Neural cell (in vitro differentiated cells): ENCODE measurements around the gene FLRT2. TPM values are rescaled to one million over a fixed set of nuclear protein-coding genes. Genes with fewer than 3 reads are reported as not detected.

ENCODE experiments used
- H2AFZ ChIP-seq: fragments of 200-600, 300-800 bp; sonication (generic), shearing (Covaris generic); 2 replicates; pipeline ENCODE4 v1.6.0; 2014; ENCODE audit warnings: low read depth, mild to moderate bottlenecking, antibody characterized with exemption, low read length, moderate library complexity
- H3F3A ChIP-seq: fragments of 200-600 bp; shearing (Covaris generic); 2 replicates; pipeline ENCODE4 v1.6.1; 2016; ENCODE audit warnings: mild to moderate bottlenecking, moderate library complexity, mixed read lengths, antibody characterized with exemption, low read length; ENCODE audit not compliant: insufficient read depth, poor library complexity, severe bottlenecking
- H3K27ac ChIP-seq: fragments of 200-600, 300-800 bp; sonication (generic), shearing (Covaris generic); 2 replicates; pipeline ENCODE4 v1.5.1; 2014; ENCODE audit warnings: mild to moderate bottlenecking, low read length, moderate library complexity
- H3K27me3 ChIP-seq: fragments of 300-800, 200-600 bp; sonication (generic), shearing (Covaris generic); 2 replicates; pipeline ENCODE4 v1.6.0; 2014; ENCODE audit warnings: mild to moderate bottlenecking, low read depth, low read length, moderate library complexity; ENCODE audit not compliant: insufficient read depth
- H3K36me3 ChIP-seq: fragments of 300-800, 200-600 bp; sonication (generic), shearing (Covaris generic); 2 replicates; pipeline ENCODE4 v1.5.1; 2014; ENCODE audit warnings: mild to moderate bottlenecking, antibody characterized with exemption, low read length, moderate library complexity; ENCODE audit not compliant: insufficient read depth
- H3K4me2 ChIP-seq: fragments of 300-800, 200-600 bp; sonication (generic), shearing (Covaris generic); 2 replicates; pipeline ENCODE4 v1.6.0; 2014; ENCODE audit warnings: mild to moderate bottlenecking, low read length
- H3K4me3 ChIP-seq: fragments of 300-800, 200-600 bp; sonication (generic), shearing (Covaris generic); 2 replicates; pipeline ENCODE4 v1.5.1; 2014; ENCODE audit warnings: mild to moderate bottlenecking, low read length, moderate library complexity
- H3K79me2 ChIP-seq: fragments of 200-600 bp; shearing (Covaris generic); replicated peaks from 2 replicates; pipeline ENCODE4 v1.6.0; 2014; ENCODE audit warnings: mild to moderate bottlenecking, low read length, moderate library complexity; ENCODE audit not compliant: insufficient read depth
- H3K9ac ChIP-seq: fragments of 300-800, 200-600 bp; sonication (generic), shearing (Covaris generic); 2 replicates; pipeline ENCODE4 v1.6.1; 2016; ENCODE audit warnings: mild to moderate bottlenecking, low read length, mixed read lengths
- H3K9me2 ChIP-seq: fragments of 200-600 bp; shearing (Covaris generic); 2 replicates; pipeline ENCODE4 v1.6.1; 2016; ENCODE audit warnings: mild to moderate bottlenecking, low read length, mixed read lengths; ENCODE audit not compliant: insufficient read depth
- H3K9me3 ChIP-seq: fragments of 200-600, 300-800 bp; sonication (generic), shearing (Covaris generic); 2 replicates; pipeline ENCODE4 v1.6.1; 2016; ENCODE audit warnings: mild to moderate bottlenecking, mixed run types, low read length, moderate library complexity, mixed read lengths
- H4K20me1 ChIP-seq: fragments of 200-600 bp; shearing (Covaris generic); 2 replicates; pipeline ENCODE4 v1.6.1; 2016; ENCODE audit warnings: mild to moderate bottlenecking, mixed run types; ENCODE audit not compliant: insufficient read depth
- EP300 ChIP-seq: fragments of 450-650 bp; conservative IDR thresholded peaks from 2 replicates; pipeline ENCODE4 v1.6.1; 2014; ENCODE audit warnings: antibody characterized with exemption, mild to moderate bottlenecking, moderate library complexity; ENCODE audit not compliant: poor library complexity, severe bottlenecking
- EZH2 ChIP-seq: fragments of 200-600, 300-800 bp; shearing (Covaris generic), sonication (generic); IDR thresholded peaks from 2 replicates; pipeline ENCODE4 v1.6.1; 2014; ENCODE audit warnings: antibody characterized with exemption, low read length, borderline replicate concordance, mild to moderate bottlenecking; ENCODE audit not compliant: insufficient read depth, poor library complexity, severe bottlenecking
- MXI1 ChIP-seq: fragments of 450-650 bp; conservative IDR thresholded peaks from 2 replicates; pipeline ENCODE4 v1.6.1; 2014; ENCODE audit warnings: antibody characterized with exemption, mild to moderate bottlenecking; ENCODE audit not compliant: poor library complexity, severe bottlenecking
- POLR2AphosphoS5 ChIP-seq: IDR thresholded peaks from 2 replicates; pipeline ENCODE4 v1.6.1; 2012
- RAD21 ChIP-seq: fragments of 450-650 bp; conservative IDR thresholded peaks from 2 replicates; pipeline ENCODE4 v1.6.1; 2014; ENCODE audit warnings: antibody characterized with exemption, mild to moderate bottlenecking, moderate library complexity
- SMC3 ChIP-seq: fragments of 450-650 bp; conservative IDR thresholded peaks from 2 replicates; pipeline ENCODE4 v1.6.1; 2014; ENCODE audit warnings: antibody characterized with exemption, mild to moderate bottlenecking, moderate library complexity; ENCODE audit not compliant: poor library complexity
- TAF1 ChIP-seq: IDR thresholded peaks from 2 replicates; pipeline ENCODE4 v1.6.1; 2012; ENCODE audit warnings: low read depth
- polyA plus RNA-seq: library from polyadenylated mRNA; depleted of rRNA; stranded (reverse); fragments of >200 nt; gene quantifications from 2 replicates; pipeline ENCODE4 v1.2.3, GENCODE V29; 2014
- TF ChIP-seq, protein P1 (sequence below): IDR thresholded peaks from 2 replicates; pipeline ENCODE4 v1.6.1; 2012; ENCODE audit warnings: borderline replicate concordance
- TF ChIP-seq, protein P2 (sequence below): fragments of 450-650 bp; IDR thresholded peaks from 2 replicates; pipeline ENCODE4 v1.5.1; 2014; ENCODE audit warnings: antibody characterized with exemption, mild to moderate bottlenecking, moderate library complexity; ENCODE audit not compliant: poor library complexity, severe bottlenecking

The FLRT2 gene
- polyA plus RNA-seq, 1 donor from 2014 or later, result 5.1 TPM

DNA sequence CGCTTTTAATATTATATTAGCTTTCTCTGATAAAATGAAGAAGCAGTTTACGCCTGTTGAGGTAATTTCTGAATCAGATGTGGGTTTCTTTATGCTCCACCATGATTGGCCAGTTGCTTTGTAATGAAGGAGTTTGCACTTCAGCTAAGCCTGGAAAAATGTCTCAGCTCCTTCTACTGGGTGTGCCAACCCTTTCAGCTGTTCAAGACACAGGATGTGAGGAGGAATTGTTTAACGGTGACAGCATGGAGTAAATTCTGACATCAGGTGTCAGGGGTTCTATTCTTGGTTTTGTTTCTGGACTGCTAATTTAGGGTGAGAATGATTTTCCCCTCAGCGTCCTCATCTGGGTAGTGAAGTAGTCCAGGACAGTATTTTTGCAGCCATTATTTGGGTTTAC, 43.5 kb downstream of the FLRT2 start:
- no peaks in the 10 kb centered on the region for H3K27me3 ChIP-seq
- no peak for TF ChIP-seq EZH2
- TF ChIP-seq, protein P1, sequence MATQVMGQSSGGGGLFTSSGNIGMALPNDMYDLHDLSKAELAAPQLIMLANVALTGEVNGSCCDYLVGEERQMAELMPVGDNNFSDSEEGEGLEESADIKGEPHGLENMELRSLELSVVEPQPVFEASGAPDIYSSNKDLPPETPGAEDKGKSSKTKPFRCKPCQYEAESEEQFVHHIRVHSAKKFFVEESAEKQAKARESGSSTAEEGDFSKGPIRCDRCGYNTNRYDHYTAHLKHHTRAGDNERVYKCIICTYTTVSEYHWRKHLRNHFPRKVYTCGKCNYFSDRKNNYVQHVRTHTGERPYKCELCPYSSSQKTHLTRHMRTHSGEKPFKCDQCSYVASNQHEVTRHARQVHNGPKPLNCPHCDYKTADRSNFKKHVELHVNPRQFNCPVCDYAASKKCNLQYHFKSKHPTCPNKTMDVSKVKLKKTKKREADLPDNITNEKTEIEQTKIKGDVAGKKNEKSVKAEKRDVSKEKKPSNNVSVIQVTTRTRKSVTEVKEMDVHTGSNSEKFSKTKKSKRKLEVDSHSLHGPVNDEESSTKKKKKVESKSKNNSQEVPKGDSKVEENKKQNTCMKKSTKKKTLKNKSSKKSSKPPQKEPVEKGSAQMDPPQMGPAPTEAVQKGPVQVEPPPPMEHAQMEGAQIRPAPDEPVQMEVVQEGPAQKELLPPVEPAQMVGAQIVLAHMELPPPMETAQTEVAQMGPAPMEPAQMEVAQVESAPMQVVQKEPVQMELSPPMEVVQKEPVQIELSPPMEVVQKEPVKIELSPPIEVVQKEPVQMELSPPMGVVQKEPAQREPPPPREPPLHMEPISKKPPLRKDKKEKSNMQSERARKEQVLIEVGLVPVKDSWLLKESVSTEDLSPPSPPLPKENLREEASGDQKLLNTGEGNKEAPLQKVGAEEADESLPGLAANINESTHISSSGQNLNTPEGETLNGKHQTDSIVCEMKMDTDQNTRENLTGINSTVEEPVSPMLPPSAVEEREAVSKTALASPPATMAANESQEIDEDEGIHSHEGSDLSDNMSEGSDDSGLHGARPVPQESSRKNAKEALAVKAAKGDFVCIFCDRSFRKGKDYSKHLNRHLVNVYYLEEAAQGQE, result no peak
- no peak for TF ChIP-seq MXI1
- TF ChIP-seq SMC3, result no peak
- no peak for TF ChIP-seq TAF1
- TF ChIP-seq, protein P2, sequence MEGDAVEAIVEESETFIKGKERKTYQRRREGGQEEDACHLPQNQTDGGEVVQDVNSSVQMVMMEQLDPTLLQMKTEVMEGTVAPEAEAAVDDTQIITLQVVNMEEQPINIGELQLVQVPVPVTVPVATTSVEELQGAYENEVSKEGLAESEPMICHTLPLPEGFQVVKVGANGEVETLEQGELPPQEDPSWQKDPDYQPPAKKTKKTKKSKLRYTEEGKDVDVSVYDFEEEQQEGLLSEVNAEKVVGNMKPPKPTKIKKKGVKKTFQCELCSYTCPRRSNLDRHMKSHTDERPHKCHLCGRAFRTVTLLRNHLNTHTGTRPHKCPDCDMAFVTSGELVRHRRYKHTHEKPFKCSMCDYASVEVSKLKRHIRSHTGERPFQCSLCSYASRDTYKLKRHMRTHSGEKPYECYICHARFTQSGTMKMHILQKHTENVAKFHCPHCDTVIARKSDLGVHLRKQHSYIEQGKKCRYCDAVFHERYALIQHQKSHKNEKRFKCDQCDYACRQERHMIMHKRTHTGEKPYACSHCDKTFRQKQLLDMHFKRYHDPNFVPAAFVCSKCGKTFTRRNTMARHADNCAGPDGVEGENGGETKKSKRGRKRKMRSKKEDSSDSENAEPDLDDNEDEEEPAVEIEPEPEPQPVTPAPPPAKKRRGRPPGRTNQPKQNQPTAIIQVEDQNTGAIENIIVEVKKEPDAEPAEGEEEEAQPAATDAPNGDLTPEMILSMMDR, result no peak
- no peak for TF ChIP-seq RAD21
- TF ChIP-seq EP300, result no peak
- TF ChIP-seq POLR2AphosphoS5, result no peak
- H3K9ac ChIP-seq, result no peak overlapping the region
- H3K79me2 ChIP-seq, result no peaks in the 10 kb centered on the region
- no peak overlapping the region for H3K4me3 ChIP-seq
- no peak overlapping the region for H2AFZ ChIP-seq
- H4K20me1 ChIP-seq, result no peaks in the 10 kb centered on the region
- no peaks in the 10 kb centered on the region for H3K9me2 ChIP-seq
- no peaks in the 10 kb centered on the region for H3K9me3 ChIP-seq
- H3F3A ChIP-seq, result no peaks in the 10 kb centered on the region
- no peak overlapping the region for H3K4me2 ChIP-seq
- H3K27ac ChIP-seq, result no peak overlapping the region
- no peaks in the 10 kb centered on the region for H3K36me3 ChIP-seq

DNA sequence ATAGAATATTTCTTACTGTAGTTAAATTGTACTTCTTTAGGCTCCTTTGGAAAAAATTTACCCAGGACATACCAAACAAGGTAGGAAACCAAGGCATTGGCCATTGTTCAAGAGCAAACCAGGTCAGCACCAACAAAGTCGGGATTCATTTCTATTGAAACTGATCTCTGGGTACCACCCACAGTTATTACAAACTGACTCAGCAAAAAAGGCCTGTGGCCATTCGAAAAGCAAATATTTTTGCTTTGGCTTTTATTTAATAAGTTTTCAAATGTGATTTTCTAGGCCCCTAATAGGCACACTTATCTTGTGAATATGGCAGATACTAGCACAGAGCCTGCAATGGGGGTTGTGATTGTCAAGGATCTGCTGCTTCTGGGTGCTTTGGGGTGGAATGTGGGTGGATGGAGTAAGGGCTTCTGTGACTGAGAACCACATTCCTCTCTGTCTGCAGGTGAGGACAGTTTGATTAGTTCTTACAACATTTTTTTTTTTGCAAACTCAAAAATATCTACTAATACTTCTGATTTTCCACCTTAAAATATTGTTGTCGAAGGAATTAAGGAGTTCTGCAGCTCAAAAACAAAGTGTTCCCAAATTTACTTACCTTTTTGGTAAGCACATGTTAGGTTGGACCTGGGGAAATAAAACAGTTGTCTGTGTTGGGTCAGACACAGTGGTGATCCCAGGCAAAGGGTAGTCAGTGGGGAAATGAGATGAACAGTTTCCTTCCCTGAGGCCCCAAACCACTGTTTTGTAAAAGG, 45.1 kb downstream of the FLRT2 start:
- Histone ChIP-seq H3K4me2 (no peak overlapping the region), H3K9ac (no peak overlapping the region), H3K27me3 (no peaks in the 10 kb centered on the region), H3K4me3 (no peak overlapping the region), H3K36me3 (no peaks in the 10 kb centered on the region), H3K79me2 (no peaks in the 10 kb centered on the region), H3F3A (no peaks in the 10 kb centered on the region), H3K27ac (no peak overlapping the region), H2AFZ (no peak overlapping the region), H3K9me3 (no peaks in the 10 kb centered on the region), H3K9me2 (no peaks in the 10 kb centered on the region), H4K20me1 (no peaks in the 10 kb centered on the region)
- TF ChIP-seq EZH2, result no peak
- TF ChIP-seq SMC3, result no peak
- TF ChIP-seq TAF1, result no peak
- no peak for TF ChIP-seq MXI1
- TF ChIP-seq, protein P1, result no peak
- TF ChIP-seq EP300, result no peak
- TF ChIP-seq, protein P2, result no peak
- TF ChIP-seq RAD21, result no peak
- TF ChIP-seq POLR2AphosphoS5, result no peak
